Eye (tissue), 1 donor: ENCODE measurements around the gene CNTROB.

Experiments
- DNase-seq: peaks from one replicate; pipeline ENCODE4 v3.0.0-alpha.2; 2015

The CNTROB gene

GRCh38 chr17:7931709-7932482, at the start of gene CNTROB, which contains the start of gene TRAPPC1:
Gene CNTROB (plus strand): TSS chr17:7932206. CDS start chr17:7933080, 874 bp downstream.
Gene TRAPPC1 (minus strand): TSS chr17:7931946. CDS start chr17:7931829, 117 bp downstream.
- peak; percentile 99 for DNase-seq

GRCh38 chr17:7882629-7883028, 49.4 kb upstream of the CNTROB start:
- DNase-seq: peak; percentile 15

- DNase-seq: peak; percentile 80
Measured at GRCh38 chr17:7883781-7884386, 48.1 kb upstream of the CNTROB start.

- DNase-seq: peak; percentile 44
Measured at GRCh38 chr17:7884581-7885366, 47.2 kb upstream of the CNTROB start.

GRCh38 chr17:7885367-7886226, 46.4 kb upstream of the CNTROB start:
- DNase-seq: peak; percentile 90

- DNase-seq: peak; percentile 82
Measured at GRCh38 chr17:7886227-7887037, 45.6 kb upstream of the CNTROB start.

- no peak for DNase-seq
Measured at GRCh38 chr17:7887038-7887481, 44.9 kb upstream of the CNTROB start.

- peak; percentile 97 for DNase-seq
Measured at GRCh38 chr17:7887482-7888183, 44.4 kb upstream of the CNTROB start.

- DNase-seq: peak; percentile 64
Measured at GRCh38 chr17:7888184-7888920, 43.7 kb upstream of the CNTROB start, which contains the start of gene CHD3. Gene CHD3 (plus strand): TSS chr17:7888789. CDS start chr17:7889001, 212 bp downstream.

- DNase-seq: peak; percentile 88
Measured at GRCh38 chr17:7889166-7889955, 42.6 kb upstream of the CNTROB start.

- DNase-seq: no peak
Measured at GRCh38 chr17:7893187-7893880, 38.7 kb upstream of the CNTROB start.

GRCh38 chr17:7894226-7894625, 37.8 kb upstream of the CNTROB start:
- no peak for DNase-seq

- DNase-seq: no peak
Measured at GRCh38 chr17:7894866-7895265, 37.1 kb upstream of the CNTROB start.

- DNase-seq: no peak
Measured at GRCh38 chr17:7897090-7897489, 34.9 kb upstream of the CNTROB start.

GRCh38 chr17:7897773-7898172, 34.2 kb upstream of the CNTROB start:
- DNase-seq: no peak

GRCh38 chr17:7903154-7904103, 28.6 kb upstream of the CNTROB start:
- no peak for DNase-seq

- DNase-seq: no peak
Measured at GRCh38 chr17:7909089-7909488, 22.9 kb upstream of the CNTROB start.
